GM10266 (cell line): Measurements from ENCODE around the gene KAZALD1.

Experiments used
- DNase-seq: peaks from one replicate; pipeline ENCODE4 v3.0.0; 2012; ENCODE audit errors: extremely low spot score
- CTCF ChIP-seq: IDR thresholded peaks from 2 replicates; pipeline ENCODE4 v1.5.1; 2012; ENCODE audit warnings: mild to moderate bottlenecking, low read depth; ENCODE audit not compliant: control insufficient read depth, insufficient read depth; ENCODE audit errors: missing control alignments

The KAZALD1 gene

GRCh38 chr10:101038484-101038883 lies 23.3 kb upstream of the KAZALD1 start:
- TF ChIP-seq CTCF: no peak
- DNase-seq: no peak

GRCh38 chr10:101040061-101040460 lies 21.7 kb upstream of the KAZALD1 start:
- TF ChIP-seq CTCF: no peak
- DNase-seq: no peak

GRCh38 chr10:101040851-101041250 lies 20.9 kb upstream of the KAZALD1 start:
- no peak for TF ChIP-seq CTCF

GRCh38 chr10:101041252-101041761 lies 20.5 kb upstream of the KAZALD1 start:
- DNase-seq: peak; percentile 87
- TF ChIP-seq CTCF: peak; percentile 94

More at GRCh38 chr10:101040851-101041250, 20.9 kb upstream of the KAZALD1 start:
- DNase-seq: no peak

GRCh38 chr10:101042118-101042517 lies 19.7 kb upstream of the KAZALD1 start:
- no peak for TF ChIP-seq CTCF

GRCh38 chr10:101042667-101043362 lies 19.0 kb upstream of the KAZALD1 start:
- no peak for TF ChIP-seq CTCF
- DNase-seq: peak; percentile 96

More at GRCh38 chr10:101042118-101042517, 19.7 kb upstream of the KAZALD1 start:
- no peak for DNase-seq

GRCh38 chr10:101043363-101043707 lies 18.5 kb upstream of the KAZALD1 start:
- no peak for TF ChIP-seq CTCF
- DNase-seq: no peak
